OCI-M2 (cell line): ENCODE results near the gene ARHGAP18.

Experiments used
- DNase-seq: peaks from one replicate; lab custom pipeline; 2025; ENCODE audit not compliant: unreplicated experiment; lab: John Stamatoyannopoulos, UW

Gene ARHGAP18

DNA sequence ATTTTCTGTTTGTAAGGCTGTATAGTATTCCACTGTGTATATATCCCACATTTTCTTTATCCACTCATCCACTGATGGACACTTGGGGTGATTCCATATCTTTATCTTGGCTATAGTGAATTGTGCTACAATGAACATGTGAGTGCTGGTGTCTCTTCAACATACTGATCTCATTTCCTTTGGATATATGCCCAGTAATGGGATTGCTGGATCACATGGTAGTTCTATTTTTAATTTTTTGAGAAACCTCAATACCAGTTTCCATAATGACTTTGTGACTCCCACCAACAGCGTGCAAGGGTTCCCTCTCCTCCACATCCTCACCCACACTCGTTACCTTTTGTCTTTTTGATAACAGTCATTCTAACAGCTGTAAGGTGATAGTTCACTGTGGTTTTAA lies 166.0 kb downstream of the ARHGAP18 start:
- no peak for DNase-seq

DNA sequence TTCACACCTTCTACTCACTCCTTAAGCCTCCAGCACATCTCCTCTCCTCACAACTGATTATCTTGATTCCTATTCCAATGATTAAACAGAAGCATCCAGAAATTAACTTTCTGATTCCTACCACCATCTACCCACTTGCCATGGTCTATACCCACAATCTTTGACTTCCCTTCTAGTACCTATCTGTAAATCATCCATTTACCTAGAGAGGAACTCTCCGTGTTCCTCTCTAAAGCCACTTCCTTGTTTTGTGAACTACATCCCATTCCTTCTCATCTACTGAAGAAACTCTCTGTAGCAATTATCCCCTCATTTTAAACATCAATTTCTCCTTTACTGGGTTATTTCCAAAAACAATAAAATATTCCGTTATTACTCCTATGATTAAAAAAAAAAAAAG lies 167.3 kb downstream of the ARHGAP18 start:
- DNase-seq, result no peak

GRCh38 chr6:129539032-129539431 lies 170.9 kb downstream of the ARHGAP18 start:
- no peak for DNase-seq

DNA sequence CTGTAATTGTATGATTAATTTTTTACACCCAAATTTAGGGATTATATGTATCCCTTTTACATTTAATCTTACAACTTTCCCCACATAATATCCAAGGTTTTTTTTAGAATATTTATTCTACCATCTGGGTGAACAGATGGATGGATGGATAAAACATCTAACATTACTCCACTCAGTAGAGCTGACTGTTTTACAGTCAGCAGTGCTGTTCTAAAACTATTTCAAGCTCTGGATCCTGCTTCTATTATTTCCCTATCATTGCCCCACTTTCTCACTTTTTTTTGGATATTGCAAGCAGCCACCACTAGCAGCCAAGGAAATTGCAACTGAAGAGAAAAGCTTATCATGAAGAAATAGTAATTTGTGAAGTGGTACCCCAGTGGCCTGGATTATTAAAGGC lies 173.7 kb downstream of the ARHGAP18 start:
- DNase-seq, result no peak

DNA sequence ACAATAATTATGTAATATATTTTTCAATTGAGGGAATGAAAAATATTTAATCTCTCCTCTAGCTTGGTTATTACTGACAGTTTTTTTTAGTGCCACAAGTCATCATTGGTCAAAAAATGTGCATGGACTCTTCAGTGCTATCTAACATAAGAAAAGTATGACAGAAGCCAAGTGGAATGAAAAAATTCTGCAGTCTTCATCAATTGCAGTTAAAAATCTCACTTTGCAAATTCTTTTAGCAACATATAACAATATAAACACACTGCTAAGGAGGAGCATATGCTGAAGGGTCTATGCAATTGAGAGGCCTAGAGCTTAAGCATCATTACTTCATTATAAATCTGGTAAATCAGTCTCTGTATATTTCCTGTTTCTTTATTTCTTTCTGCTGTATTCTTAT lies 175.1 kb downstream of the ARHGAP18 start:
- DNase-seq, result no peak
